NB4 (cell line): ENCODE measurements around the gene ELF1.

Source experiments
- DNase-seq: peaks from one replicate; pipeline ENCODE4 v3.0.0; 2010; ENCODE audit warnings: low read depth
- H3K4me3 ChIP-seq: one replicate; pipeline ENCODE4 v1.5.1; 2011; ENCODE audit warnings: mild to moderate bottlenecking, low read depth, low read length, moderate library complexity
- MYC ChIP-seq: IDR thresholded peaks from 2 replicates; pipeline ENCODE4 v1.6.1; 2011; ENCODE audit warnings: low read depth, low read length
- POLR2A ChIP-seq: IDR thresholded peaks from 2 replicates; pipeline ENCODE4 v1.6.1; 2011; ENCODE audit warnings: mild to moderate bottlenecking; ENCODE audit not compliant: insufficient read length; ENCODE audit errors: extremely low read depth
- TF ChIP-seq, protein P1 (sequence below): IDR thresholded peaks from 2 replicates; pipeline ENCODE4 v1.6.1; 2011; ENCODE audit warnings: low read depth, low read length
- TF ChIP-seq, protein P2 (sequence below): IDR thresholded peaks from one replicate; pipeline ENCODE4 v1.5.1; 2012; ENCODE audit warnings: low read depth, low read length

The ELF1 gene

DNA sequence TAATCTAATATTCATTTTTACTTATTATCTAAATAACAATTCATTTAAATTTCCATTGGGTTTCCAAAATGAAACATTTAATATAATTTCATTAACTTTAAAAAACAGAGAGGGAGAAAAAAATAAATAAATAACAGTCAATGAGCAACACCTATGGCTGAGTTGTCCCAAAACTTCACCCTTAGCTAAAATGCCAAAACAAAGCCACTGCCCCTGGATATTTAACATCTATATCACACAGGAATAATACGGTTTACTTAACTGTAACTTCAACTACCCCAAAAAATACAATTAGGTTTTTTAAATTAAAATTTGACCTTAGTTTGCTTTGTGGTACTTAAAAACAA, 541 bp downstream of the ELF1 start:
- H3K4me3 ChIP-seq: peak overlapping the region; percentile 92
- no peak for DNase-seq
- TF ChIP-seq, protein P1, sequence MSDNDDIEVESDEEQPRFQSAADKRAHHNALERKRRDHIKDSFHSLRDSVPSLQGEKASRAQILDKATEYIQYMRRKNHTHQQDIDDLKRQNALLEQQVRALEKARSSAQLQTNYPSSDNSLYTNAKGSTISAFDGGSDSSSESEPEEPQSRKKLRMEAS: no peak
- TF ChIP-seq POLR2A (no peak), MYC (no peak)
- TF ChIP-seq, protein P2, sequence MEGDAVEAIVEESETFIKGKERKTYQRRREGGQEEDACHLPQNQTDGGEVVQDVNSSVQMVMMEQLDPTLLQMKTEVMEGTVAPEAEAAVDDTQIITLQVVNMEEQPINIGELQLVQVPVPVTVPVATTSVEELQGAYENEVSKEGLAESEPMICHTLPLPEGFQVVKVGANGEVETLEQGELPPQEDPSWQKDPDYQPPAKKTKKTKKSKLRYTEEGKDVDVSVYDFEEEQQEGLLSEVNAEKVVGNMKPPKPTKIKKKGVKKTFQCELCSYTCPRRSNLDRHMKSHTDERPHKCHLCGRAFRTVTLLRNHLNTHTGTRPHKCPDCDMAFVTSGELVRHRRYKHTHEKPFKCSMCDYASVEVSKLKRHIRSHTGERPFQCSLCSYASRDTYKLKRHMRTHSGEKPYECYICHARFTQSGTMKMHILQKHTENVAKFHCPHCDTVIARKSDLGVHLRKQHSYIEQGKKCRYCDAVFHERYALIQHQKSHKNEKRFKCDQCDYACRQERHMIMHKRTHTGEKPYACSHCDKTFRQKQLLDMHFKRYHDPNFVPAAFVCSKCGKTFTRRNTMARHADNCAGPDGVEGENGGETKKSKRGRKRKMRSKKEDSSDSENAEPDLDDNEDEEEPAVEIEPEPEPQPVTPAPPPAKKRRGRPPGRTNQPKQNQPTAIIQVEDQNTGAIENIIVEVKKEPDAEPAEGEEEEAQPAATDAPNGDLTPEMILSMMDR: no peak

DNA sequence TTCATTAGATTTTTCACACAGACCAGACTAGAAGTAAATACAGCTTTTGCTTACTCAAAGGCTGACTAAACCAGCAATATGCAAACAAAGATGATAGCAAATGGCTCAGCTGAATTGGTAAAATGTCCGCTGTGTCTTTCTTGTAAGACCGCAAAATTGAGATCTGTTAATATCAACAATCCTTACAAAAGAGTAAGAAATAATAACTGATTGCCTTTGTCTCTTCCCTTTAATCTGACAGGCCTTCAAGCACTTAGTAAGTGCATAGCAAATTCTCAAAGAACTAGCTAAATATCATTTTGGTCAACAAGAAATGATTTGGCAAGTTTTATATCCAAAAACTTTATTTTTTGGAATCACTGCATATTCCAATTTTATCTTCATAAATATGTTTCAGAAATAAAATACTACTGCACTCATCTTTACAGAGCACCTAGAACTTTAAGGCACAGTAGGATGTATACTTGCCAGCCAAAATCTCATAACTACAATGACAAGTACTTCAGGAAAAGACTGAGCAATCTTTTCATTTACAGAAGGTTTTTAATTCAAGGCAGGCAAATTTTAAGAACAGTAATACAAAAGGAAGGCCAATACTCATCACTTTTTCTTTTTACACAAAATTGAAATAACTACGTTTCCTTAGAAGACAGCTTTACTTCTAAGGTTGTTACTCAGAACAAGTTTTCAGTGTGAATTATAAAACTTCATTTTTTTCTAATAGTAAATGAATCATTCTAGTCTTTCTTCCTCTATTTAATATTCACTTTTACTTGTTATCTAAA, 1.1 kb downstream of the ELF1 start:
- H3K4me3 ChIP-seq: peak overlapping the region; percentile 92
- TF ChIP-seq, protein P2: no peak
- TF ChIP-seq POLR2A: no peak
- no peak for TF ChIP-seq MYC
- TF ChIP-seq, protein P1: no peak
- peak; percentile 47 for DNase-seq

DNA sequence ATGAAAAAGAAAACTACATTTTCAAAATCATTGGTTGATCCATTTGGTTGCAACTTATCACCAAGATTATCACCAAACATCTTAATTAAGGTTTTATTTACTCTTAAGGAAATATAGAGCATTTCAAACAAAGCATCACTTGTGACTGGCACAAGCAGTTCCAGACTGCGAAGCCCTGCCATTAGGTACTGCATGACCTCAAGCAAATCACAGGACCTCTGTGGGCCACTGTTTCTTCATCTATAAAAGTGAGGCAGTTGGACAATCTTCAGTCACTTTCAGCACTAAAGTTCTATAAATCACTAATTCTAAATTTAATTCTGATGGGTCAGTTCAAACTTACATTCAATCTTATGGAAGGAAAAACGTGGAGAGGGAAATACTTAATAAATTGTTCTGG, 2.0 kb downstream of the ELF1 start:
- peak; percentile 15 for TF ChIP-seq POLR2A
- TF ChIP-seq, protein P1: 0 out of 2 replicates have a peak, but pooled peaks have one; percentile 46
- TF ChIP-seq, protein P2: no peak
- peak; percentile 65 for DNase-seq
- H3K4me3 ChIP-seq: peak overlapping the region; percentile 92

DNA sequence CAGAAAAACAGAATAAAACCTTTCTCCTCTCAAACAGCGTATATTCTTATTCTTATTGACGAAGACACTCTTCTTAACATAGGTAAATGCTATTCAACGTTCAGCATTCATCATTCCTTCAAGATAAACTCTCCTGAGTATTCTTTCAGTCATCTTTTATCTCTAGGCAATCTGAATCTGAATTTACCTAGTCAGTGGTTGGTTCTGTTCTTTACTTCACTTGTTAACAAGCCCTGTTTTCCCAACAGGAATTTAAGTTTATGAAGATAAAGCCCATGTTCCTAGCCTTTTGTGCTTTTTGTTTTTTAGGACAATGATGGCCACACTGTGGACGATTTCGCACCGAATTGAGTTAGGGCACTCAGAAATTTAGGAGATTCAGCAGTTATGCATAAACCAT, 3.2 kb downstream of the ELF1 start:
- peak overlapping the region; percentile 62 for H3K4me3 ChIP-seq
- no peak for DNase-seq
- TF ChIP-seq MYC (no peak), POLR2A (no peak)
- TF ChIP-seq, protein P2: no peak
- TF ChIP-seq, protein P1: no peak

DNA sequence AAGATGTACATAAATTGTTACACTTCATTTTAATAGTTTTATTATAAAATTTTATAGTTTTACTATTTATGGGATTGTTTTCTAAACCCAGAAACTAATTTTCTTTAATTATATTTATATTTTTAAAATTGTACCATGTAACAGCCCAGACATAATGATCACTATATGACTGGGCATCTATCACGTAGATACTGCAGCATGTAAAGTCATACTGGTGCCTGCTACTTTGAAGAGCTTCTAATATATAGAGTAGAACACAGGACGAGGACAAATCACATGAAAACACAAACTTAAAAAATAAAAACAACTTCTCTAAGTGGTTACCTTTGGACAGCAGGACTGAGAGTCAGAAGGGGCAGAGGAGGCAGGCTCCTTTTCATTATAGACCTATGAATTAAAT, 5.3 kb downstream of the ELF1 start:
- DNase-seq: no peak
- TF ChIP-seq, protein P1: no peak
- TF ChIP-seq POLR2A (no peak), MYC (no peak)
- TF ChIP-seq, protein P2: no peak
- H3K4me3 ChIP-seq: peak overlapping the region; percentile 62

DNA sequence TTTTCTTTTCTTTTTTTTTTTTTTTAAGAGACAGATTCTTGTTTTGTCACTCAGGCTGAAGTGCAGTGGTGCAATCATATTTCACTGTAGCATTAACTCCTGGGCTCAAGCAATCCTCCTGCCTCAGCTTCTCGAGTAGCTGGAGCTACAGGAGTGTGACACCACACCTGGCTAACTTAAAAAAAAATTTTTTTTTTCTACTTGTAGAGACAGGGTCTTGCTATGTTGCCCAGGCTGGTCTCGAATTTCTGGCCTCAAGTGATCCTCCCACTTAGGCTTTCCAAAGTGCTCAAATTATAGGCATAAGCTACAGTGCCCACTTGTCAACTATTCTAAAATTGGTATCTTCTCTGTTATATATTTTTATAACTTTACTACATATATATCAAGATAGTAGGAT, 6.6 kb downstream of the ELF1 start:
- no peak for DNase-seq
- no peak for TF ChIP-seq POLR2A
- TF ChIP-seq MYC: no peak
- TF ChIP-seq, protein P1: no peak
- TF ChIP-seq, protein P2: no peak
- no peak overlapping the region for H3K4me3 ChIP-seq
